Measurements from ENCODE around the gene SLC1A7.

DNA sequence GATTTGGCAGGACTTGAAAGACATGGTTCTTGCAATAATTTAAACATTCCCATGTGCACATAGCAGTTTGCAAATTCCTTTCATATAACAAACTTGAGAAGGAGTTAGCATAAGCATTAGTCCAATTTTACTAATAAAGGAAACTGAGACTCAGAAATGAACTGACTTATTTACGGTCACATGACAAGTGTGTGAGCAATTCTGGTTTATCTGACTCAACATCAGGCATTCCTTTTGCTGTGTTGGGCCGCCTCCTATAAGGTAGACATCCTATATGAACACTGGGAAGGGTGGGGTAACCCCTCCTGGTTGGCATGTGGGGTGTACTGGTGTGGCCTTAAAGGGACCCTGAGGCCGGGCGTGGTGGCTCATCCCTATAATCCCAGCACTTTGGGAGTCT lies 45.7 kb upstream of the SLC1A7 start:
- TF ChIP-seq, protein P1, sequence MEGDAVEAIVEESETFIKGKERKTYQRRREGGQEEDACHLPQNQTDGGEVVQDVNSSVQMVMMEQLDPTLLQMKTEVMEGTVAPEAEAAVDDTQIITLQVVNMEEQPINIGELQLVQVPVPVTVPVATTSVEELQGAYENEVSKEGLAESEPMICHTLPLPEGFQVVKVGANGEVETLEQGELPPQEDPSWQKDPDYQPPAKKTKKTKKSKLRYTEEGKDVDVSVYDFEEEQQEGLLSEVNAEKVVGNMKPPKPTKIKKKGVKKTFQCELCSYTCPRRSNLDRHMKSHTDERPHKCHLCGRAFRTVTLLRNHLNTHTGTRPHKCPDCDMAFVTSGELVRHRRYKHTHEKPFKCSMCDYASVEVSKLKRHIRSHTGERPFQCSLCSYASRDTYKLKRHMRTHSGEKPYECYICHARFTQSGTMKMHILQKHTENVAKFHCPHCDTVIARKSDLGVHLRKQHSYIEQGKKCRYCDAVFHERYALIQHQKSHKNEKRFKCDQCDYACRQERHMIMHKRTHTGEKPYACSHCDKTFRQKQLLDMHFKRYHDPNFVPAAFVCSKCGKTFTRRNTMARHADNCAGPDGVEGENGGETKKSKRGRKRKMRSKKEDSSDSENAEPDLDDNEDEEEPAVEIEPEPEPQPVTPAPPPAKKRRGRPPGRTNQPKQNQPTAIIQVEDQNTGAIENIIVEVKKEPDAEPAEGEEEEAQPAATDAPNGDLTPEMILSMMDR (IDR thresholded peaks at IDR 0.05) = no peak
- no peak for TF ChIP-seq SIN3A (IDR thresholded peaks at IDR 0.05; ENCODE audit: borderline replicate concordance, insufficient read depth, low read depth, low read length)
- no peak for TF ChIP-seq TCF7L2 (IDR thresholded peaks at IDR 0.05; ENCODE audit: low read depth, low read length)
- TF ChIP-seq POLR2AphosphoS5 (IDR thresholded peaks at IDR 0.05; ENCODE audit: low read depth, low read length) = no peak
